ENCODE measurements around the gene PABPC1L.
A peak's percentile ranks its signal among the peaks of the same experiment; 100 is the strongest.

Gene PABPC1L

DNA sequence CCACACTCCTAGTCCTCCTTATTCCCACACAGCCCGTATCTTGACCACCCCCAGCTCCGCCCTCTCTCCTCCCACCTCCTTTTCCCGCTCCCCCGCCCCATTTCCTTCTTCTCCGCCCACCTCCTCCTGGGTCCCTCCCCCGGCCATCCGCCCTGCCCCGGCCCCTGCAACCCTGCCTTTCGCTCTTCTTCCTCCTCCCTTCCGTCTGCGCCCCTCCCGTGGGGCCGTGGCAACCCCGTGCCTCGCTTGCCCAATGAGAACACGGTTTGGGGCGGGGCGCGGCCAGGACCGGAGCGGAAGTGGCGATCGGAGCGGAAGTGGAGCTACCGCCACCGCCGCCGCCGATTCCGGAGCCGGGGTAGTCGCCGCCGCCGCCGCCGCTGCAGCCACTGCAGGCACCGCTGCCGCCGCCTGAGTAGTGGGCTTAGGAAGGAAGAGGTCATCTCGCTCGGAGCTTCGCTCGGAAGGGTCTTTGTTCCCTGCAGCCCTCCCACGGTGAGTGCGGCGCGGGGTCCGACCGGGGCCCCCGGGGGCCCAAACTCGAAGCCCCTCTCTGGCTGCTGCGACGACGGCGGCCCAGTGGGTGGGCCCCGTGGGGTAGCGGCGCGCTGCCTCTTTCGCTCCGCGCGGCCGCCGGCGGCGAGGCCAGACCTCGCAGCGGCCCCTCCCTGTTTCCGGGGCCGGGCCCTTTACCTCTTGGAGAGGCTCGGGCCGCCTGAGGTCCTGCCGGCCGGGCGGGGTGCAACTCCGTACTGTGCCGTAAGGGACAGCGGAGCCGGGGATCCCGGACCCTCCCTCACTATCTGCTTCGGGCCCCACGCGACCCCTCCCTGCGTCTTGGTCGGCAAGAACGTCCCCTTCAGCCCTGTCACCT is 24.2 kb upstream of the PABPC1L start, which contains the start of gene YWHAB:
YWHAB (plus strand) TSS at position 314 of the 874 bp plus-strand sequence. CDS start 15,829 bp downstream, outside the sequence.
- Histone ChIP-seq H3K36me3 (ENCODE audit: control insufficient read depth, insufficient read depth, low read length) (peaks cover 26% of the 10 kb centered on the region), H3K4me3 (ENCODE audit: extremely low read depth, insufficient read depth, low read length, poor library complexity, severe bottlenecking) (peak within 1 kb of the TSS; percentile 97), H3K27ac (ENCODE audit: low read depth, low read length, severe bottlenecking) (peak within 1 kb of the TSS; percentile 95), H3K9me3 (ENCODE audit: control insufficient read depth, low read length) (no peaks in the 10 kb centered on the region), H3K4me1 (ENCODE audit: control insufficient read depth, insufficient read depth, low read length, poor library complexity, severe bottlenecking) (peaks cover 4% of the 10 kb centered on the region)
- WGBS, 2 experiments (ENCODE audit: insufficient coverage in 2 of 2), result 0% methylated on average over 75 to 84 of the region's 88 CpGs

DNA sequence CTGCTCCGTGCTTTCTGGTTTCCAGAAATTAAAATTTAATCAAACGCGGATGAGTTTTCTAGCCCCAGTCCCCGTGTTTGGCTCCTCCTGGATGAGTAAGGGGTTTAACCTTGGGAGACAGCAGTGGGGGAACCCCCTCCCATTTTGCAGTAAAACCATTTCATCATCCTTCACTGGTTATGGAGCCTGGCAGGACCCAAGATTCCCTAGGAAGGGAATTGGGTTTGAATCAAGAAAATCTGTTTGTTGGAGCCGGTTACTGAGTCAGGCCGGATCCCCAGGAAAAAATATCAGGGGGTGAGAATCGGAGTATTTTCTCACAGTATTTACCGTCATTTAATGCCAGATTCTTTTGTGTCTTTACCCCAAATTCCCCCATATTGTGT is 23.6 kb upstream of the PABPC1L start:
- Histone ChIP-seq H3K9me3 (ENCODE audit: control insufficient read depth, low read length) (no peaks in the 10 kb centered on the region), H3K4me3 (ENCODE audit: extremely low read depth, insufficient read depth, low read length, poor library complexity, severe bottlenecking) (peak overlapping the region; percentile 97), H3K4me1 (ENCODE audit: control insufficient read depth, insufficient read depth, low read length, poor library complexity, severe bottlenecking) (peaks cover 4% of the 10 kb centered on the region), H3K36me3 (ENCODE audit: control insufficient read depth, insufficient read depth, low read length) (peaks cover 32% of the 10 kb centered on the region), H3K27ac (ENCODE audit: low read depth, low read length, severe bottlenecking) (peak overlapping the region; percentile 95)
- WGBS, 2 experiments (ENCODE audit: insufficient coverage in 2 of 2), result 0% methylated on average over 2 to 3 of the region's 8 CpGs

DNA sequence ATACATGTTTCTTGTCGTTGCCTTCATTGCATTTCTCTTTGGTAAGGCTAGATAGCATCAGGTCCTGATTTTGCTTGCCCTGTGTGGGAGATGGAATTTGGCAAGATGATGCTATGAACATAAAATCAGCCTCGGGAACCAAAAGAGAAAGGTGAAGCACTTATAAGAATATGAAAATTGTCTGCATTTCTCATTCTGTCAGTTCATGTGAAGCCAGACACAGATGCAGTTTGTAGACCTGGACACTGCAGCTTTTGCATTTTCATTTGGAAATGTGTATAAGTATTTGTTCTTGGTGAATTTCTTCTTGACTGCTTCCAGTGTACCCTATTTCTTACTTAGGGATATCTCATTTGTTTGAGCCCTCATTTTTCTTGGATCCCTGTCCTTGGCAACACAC is 23.0 kb upstream of the PABPC1L start:
- 13 to 25% methylated on average over 1 of the region's 2 CpGs for WGBS, 2 experiments (ENCODE audit: insufficient coverage in 2 of 2)
- H3K36me3 ChIP-seq (ENCODE audit: control insufficient read depth, insufficient read depth, low read length), result peaks cover 38% of the 10 kb centered on the region
- peak overlapping the region; percentile 97 for H3K4me3 ChIP-seq (ENCODE audit: extremely low read depth, insufficient read depth, low read length, poor library complexity, severe bottlenecking)
- peaks cover 4% of the 10 kb centered on the region for H3K4me1 ChIP-seq (ENCODE audit: control insufficient read depth, insufficient read depth, low read length, poor library complexity, severe bottlenecking)
- H3K9me3 ChIP-seq (ENCODE audit: control insufficient read depth, low read length), result no peaks in the 10 kb centered on the region
- H3K27ac ChIP-seq (ENCODE audit: low read depth, low read length, severe bottlenecking), result no peak overlapping the region

DNA sequence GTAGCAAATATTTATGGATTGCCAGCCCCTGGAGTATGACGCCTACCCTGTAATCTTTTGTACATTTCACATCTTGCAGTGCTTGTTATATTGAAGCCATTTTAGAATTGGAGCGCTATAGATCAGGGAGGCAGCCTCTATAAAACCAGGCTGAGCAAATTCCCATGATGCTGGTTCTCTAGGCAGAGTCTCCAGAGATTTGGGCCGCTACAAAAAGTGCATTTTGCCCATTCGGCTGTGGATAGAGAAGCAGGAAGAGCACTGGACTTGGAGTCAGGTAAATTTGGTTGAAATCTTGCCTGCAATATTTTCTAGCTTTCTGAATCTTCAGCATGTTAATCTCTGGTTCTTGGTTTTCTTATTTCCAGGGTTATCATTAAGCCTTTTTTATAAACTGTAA is 22.4 kb upstream of the PABPC1L start:
- Histone ChIP-seq H3K9me3 (ENCODE audit: control insufficient read depth, low read length) (no peaks in the 10 kb centered on the region), H3K36me3 (ENCODE audit: control insufficient read depth, insufficient read depth, low read length) (peaks cover 44% of the 10 kb centered on the region), H3K4me1 (ENCODE audit: control insufficient read depth, insufficient read depth, low read length, poor library complexity, severe bottlenecking) (peaks cover 4% of the 10 kb centered on the region), H3K4me3 (ENCODE audit: extremely low read depth, insufficient read depth, low read length, poor library complexity, severe bottlenecking) (peak overlapping the region; percentile 97), H3K27ac (ENCODE audit: low read depth, low read length, severe bottlenecking) (no peak overlapping the region)
- WGBS, 2 experiments (ENCODE audit: insufficient coverage in 2 of 2), result 89 to 95% methylated on average over 3 to 4 of the region's 4 CpGs

DNA sequence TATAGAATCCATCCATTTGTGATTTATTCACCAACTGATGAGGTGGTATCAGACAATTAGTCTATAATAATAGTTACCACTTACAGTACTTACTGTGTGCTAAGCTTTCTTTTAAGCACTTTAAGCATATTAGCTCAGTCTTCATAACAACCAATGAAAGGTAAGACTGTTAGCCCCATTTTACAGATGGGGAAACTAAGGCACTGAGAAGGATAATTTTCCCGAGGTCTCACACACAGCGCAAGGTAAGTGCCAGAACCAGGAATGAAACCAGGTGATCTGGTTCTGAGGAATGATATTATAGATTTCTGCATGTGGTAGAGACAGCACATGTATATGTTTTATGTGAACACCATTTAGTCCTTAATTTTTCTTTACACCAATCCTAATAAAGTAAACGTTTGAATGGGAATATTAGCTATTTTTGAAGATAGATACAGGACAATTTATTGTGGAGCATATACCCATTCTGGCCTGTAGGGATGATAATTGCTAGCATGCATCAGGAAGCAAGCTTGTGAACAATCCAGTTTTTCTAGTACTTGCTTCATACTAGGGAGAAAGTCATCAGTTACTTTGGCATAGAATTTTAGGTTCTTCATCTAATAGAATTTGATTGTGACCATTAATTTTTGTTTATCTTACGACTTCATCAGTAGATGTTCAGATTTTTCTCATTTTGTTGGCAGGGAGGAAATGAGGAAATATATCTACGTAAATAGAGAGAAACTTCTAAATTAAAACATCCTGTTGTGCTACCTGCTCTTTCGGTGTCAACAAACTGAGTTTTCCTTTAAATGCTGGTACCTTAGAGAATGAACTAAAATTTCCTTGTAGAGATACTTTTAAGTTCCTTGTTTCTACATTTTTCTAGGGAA is 21.4 kb upstream of the PABPC1L start:
- H3K4me3 ChIP-seq (ENCODE audit: extremely low read depth, insufficient read depth, low read length, poor library complexity, severe bottlenecking), result no peak overlapping the region
- peaks cover 4% of the 10 kb centered on the region for H3K4me1 ChIP-seq (ENCODE audit: control insufficient read depth, insufficient read depth, low read length, poor library complexity, severe bottlenecking)
- no peaks in the 10 kb centered on the region for H3K9me3 ChIP-seq (ENCODE audit: control insufficient read depth, low read length)
- no peak overlapping the region for H3K27ac ChIP-seq (ENCODE audit: low read depth, low read length, severe bottlenecking)
- H3K36me3 ChIP-seq (ENCODE audit: control insufficient read depth, insufficient read depth, low read length), result peaks cover 46% of the 10 kb centered on the region
- WGBS, 2 experiments (ENCODE audit: insufficient coverage in 2 of 2), result 89 to 100% methylated on average over 2 to 3 of the region's 6 CpGs

DNA sequence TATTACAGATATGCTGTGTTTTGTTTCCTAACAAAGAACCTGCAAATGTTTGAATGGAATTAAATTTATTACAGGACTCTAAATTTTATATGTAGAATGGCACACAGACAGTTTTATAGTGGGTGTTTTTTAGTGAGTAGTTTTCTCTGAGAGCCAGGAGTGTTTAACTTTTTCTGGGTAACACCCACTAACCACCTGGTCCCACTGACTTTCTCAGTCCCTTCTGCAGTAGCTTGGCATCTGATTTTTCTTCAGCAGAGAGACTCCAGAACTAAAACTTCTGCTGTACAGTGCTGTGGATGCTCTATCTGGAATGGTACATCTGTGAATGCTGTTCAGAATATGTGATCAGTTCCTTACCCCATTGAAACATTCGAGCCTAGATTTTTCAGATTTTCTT is 18.0 kb upstream of the PABPC1L start:
- peaks cover 69% of the 10 kb centered on the region for H3K36me3 ChIP-seq (ENCODE audit: control insufficient read depth, insufficient read depth, low read length)
- peaks cover 7% of the 10 kb centered on the region for H3K4me1 ChIP-seq (ENCODE audit: control insufficient read depth, insufficient read depth, low read length, poor library complexity, severe bottlenecking)
- no peak overlapping the region for H3K27ac ChIP-seq (ENCODE audit: low read depth, low read length, severe bottlenecking)
- H3K9me3 ChIP-seq (ENCODE audit: control insufficient read depth, low read length), result no peaks in the 10 kb centered on the region
- WGBS, 2 experiments (ENCODE audit: insufficient coverage in 2 of 2), result 80 to 87% methylated on average over 1 of the region's 1 CpG
- no peak overlapping the region for H3K4me3 ChIP-seq (ENCODE audit: extremely low read depth, insufficient read depth, low read length, poor library complexity, severe bottlenecking)

DNA sequence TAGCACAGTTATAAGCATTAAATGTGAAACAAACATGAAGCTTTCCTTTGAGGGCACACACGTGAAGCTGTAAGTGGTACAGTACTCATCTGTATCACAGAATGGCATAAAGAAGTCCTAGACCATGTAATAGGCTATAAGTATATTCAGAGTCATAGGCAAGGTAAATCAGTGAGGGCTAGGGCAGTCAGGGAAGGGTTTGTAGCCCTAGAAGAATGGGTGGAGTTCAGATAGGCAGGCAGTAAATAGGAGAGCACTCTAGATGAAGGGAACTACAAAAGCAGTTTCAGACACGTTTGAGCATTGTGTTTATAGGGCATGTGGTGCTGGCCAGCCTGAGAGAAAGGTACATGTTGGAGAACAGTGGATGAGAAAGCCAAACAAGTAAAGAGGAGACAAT is 14.9 kb upstream of the PABPC1L start:
- 88 to 94% methylated on average over 2 of the region's 2 CpGs for WGBS, 2 experiments (ENCODE audit: insufficient coverage in 2 of 2)
- peak overlapping the region; percentile 10 for H3K27ac ChIP-seq (ENCODE audit: low read depth, low read length, severe bottlenecking)
- H3K36me3 ChIP-seq (ENCODE audit: control insufficient read depth, insufficient read depth, low read length), result peaks cover 70% of the 10 kb centered on the region

DNA sequence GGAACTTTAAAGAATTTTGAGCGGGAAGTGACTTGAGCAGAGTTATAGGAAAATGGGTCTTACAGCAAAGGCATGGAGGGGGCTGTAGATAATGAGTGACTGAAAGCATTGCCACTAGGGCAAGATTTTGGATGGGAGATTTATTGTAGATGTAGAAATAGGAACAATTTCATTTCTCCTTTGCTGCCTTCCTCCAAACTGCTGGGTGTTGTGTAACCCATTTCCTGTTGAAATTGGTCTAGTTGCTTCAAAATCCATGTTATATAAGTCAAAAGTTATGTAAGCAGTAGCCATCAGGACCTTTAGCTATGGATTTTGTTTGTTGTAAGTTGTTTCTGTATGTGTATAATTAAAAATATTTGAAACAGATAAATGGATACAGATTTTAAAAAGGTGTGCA is 13.3 kb upstream of the PABPC1L start:
- 100% methylated on average over 1 of the region's 1 CpG for WGBS, 2 experiments (ENCODE audit: insufficient coverage in 2 of 2)
- no peaks in the 10 kb centered on the region for H3K9me3 ChIP-seq (ENCODE audit: control insufficient read depth, low read length)
- H3K36me3 ChIP-seq (ENCODE audit: control insufficient read depth, insufficient read depth, low read length), result peaks cover 69% of the 10 kb centered on the region
- H3K4me1 ChIP-seq (ENCODE audit: control insufficient read depth, insufficient read depth, low read length, poor library complexity, severe bottlenecking), result peaks cover 11% of the 10 kb centered on the region
- H3K4me3 ChIP-seq (ENCODE audit: extremely low read depth, insufficient read depth, low read length, poor library complexity, severe bottlenecking), result no peak overlapping the region
- no peak overlapping the region for H3K27ac ChIP-seq (ENCODE audit: low read depth, low read length, severe bottlenecking)

More for the DNA sequence above, 14.9 kb upstream of the PABPC1L start:
- Histone ChIP-seq H3K9me3 (ENCODE audit: control insufficient read depth, low read length) (no peaks in the 10 kb centered on the region), H3K4me3 (ENCODE audit: extremely low read depth, insufficient read depth, low read length, poor library complexity, severe bottlenecking) (no peak overlapping the region), H3K4me1 (ENCODE audit: control insufficient read depth, insufficient read depth, low read length, poor library complexity, severe bottlenecking) (peaks cover 7% of the 10 kb centered on the region)

DNA sequence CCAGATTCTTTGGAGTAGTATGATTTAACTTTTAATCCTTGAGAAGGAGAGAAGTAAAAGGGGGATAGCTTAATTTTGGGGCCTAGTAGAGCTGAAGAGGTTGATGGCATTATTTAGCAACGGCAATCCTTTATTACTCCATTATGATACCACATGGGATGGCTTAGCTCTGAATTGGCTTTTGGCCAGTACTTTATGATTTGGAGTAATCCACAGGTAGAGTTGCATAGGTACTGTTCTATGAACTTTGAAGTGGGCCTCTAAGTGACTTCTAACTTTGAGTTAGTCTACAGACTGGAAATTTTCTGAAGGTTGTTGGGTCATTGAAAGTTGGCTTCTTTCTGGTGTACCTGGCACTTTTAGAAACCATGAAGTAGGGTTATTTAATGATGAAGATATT is 12.7 kb upstream of the PABPC1L start:
- Histone ChIP-seq H3K27ac (ENCODE audit: low read depth, low read length, severe bottlenecking) (no peak overlapping the region), H3K9me3 (ENCODE audit: control insufficient read depth, low read length) (no peaks in the 10 kb centered on the region), H3K4me3 (ENCODE audit: extremely low read depth, insufficient read depth, low read length, poor library complexity, severe bottlenecking) (no peak overlapping the region), H3K36me3 (ENCODE audit: control insufficient read depth, insufficient read depth, low read length) (peaks cover 67% of the 10 kb centered on the region), H3K4me1 (ENCODE audit: control insufficient read depth, insufficient read depth, low read length, poor library complexity, severe bottlenecking) (peaks cover 12% of the 10 kb centered on the region)
- WGBS, 2 experiments (ENCODE audit: insufficient coverage in 2 of 2), result no CpG with 5 or more reads among the region's 1 CpG

DNA sequence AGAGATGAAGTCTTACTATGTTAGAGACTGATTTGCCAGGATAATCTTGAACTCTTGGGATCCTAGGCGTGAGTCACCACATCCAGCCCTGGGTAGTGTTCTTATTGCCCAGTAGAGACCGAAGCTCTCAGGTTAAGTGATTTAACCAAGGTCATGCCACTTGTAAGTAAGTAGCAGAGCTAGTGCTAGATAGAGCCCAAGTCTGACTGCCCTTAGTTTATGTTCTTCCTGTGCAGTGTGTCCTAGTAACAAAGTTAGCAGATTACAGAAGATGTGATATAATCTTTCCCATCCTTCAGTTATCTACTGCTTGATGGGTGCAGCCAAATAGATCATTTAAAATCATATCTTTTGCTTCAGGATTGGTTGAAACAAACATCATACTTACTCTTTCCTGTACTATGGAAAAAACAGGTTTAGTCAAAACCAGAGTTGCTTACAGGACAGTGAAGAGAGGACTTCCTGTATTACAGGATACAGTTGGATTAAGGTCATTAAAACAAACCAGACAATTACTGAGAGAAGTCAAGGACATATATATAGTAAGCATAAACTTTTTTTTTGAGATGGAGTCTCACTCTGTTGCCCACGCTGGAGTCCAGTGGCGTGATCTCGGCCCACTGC is 9.5 kb upstream of the PABPC1L start:
- H3K4me3 ChIP-seq (ENCODE audit: extremely low read depth, insufficient read depth, low read length, poor library complexity, severe bottlenecking), result no peak overlapping the region
- 88 to 94% methylated on average over 4 to 5 of the region's 5 CpGs for WGBS, 2 experiments (ENCODE audit: insufficient coverage in 2 of 2)
- no peak overlapping the region for H3K27ac ChIP-seq (ENCODE audit: low read depth, low read length, severe bottlenecking)
- H3K4me1 ChIP-seq (ENCODE audit: control insufficient read depth, insufficient read depth, low read length, poor library complexity, severe bottlenecking), result peaks cover 12% of the 10 kb centered on the region
- H3K36me3 ChIP-seq (ENCODE audit: control insufficient read depth, insufficient read depth, low read length), result peaks cover 74% of the 10 kb centered on the region
- H3K9me3 ChIP-seq (ENCODE audit: control insufficient read depth, low read length), result no peaks in the 10 kb centered on the region
